Smooth muscle cell of the brain vasculature (primary cell): ENCODE measurements around the gene LSM4.
"Not testable (repeated sequence)": the region's sequence is repeated elsewhere in the genome, so short reads cannot be mapped to it uniquely, and the experiment has no call there.

Source experiments
- DNase-seq: peaks from one replicate; pipeline ENCODE4 v3.0.0-alpha.2; 2012; ENCODE audit warnings: low read depth, low spot score

The LSM4 gene

GRCh38 chr19:18340990-18341868 is 18.4 kb upstream of the LSM4 start:
- DNase-seq, result no peak

- DNase-seq, result no peak
These were observed 17.5 kb upstream of the LSM4 start, which contains the start of gene PGPEP1 for GRCh38 chr19:18340190-18340989. Gene PGPEP1, plus strand, starts transcription at chr19:18340598. Its CDS starts 84 bp downstream, at chr19:18340682.

GRCh38 chr19:18339723-18340122 is 16.8 kb upstream of the LSM4 start:
- DNase-seq, result no peak

GRCh38 chr19:18338541-18338940 is 15.7 kb upstream of the LSM4 start:
- no peak for DNase-seq

GRCh38 chr19:18336121-18336520 is 13.2 kb upstream of the LSM4 start:
- no peak for DNase-seq

GRCh38 chr19:18333680-18334079 is 10.8 kb upstream of the LSM4 start:
- DNase-seq, result no peak

- DNase-seq, result no peak
These were observed 10.1 kb upstream of the LSM4 start for GRCh38 chr19:18332917-18333530.

GRCh38 chr19:18330868-18331267 is 8.0 kb upstream of the LSM4 start:
- DNase-seq, result no peak

- DNase-seq, result no peak
These were observed 6.1 kb upstream of the LSM4 start for GRCh38 chr19:18329035-18329376.

- peak; percentile 97 for DNase-seq
These were observed 5.6 kb upstream of the LSM4 start for GRCh38 chr19:18328340-18329034.

- no peak for DNase-seq
These were observed 3.9 kb upstream of the LSM4 start for GRCh38 chr19:18326772-18327171.

- DNase-seq, result not testable (repeated sequence)
These were observed 1.5 kb upstream of the LSM4 start for GRCh38 chr19:18324373-18324731.

GRCh38 chr19:18322318-18322758 is 538 bp downstream of the LSM4 start:
- no peak for DNase-seq

- DNase-seq, result no peak
These were observed 1.2 kb downstream of the LSM4 start for GRCh38 chr19:18321734-18322102.

- no peak for DNase-seq
These were observed 1.8 kb downstream of the LSM4 start for GRCh38 chr19:18320865-18321733.

GRCh38 chr19:18319591-18320135 is 3.2 kb downstream of the LSM4 start:
- DNase-seq, result no peak

GRCh38 chr19:18317961-18318800 is 4.7 kb downstream of the LSM4 start:
- DNase-seq, result no peak

- no peak for DNase-seq
These were observed 9.5 kb downstream of the LSM4 start for GRCh38 chr19:18313398-18313797.

GRCh38 chr19:18312092-18312534 is 10.8 kb downstream of the LSM4 start:
- DNase-seq, result no peak
